Sigmoid colon (tissue), 4 donors: ENCODE results near the gene DCAKD.

ENCODE experiments used
- CTCF ChIP-seq, 4 experiments: fragments of 450-650 bp in 3 of 4; fragments of 200-600 bp in 1 of 4; IDR thresholded peaks; one replicate each; pipeline ENCODE4 v1.5.1; 2016 to 2019; ENCODE audit warnings: antibody characterized with exemption in 4 of 4, mild to moderate bottlenecking in 3 of 4, moderate library complexity in 2 of 4
- POLR2AphosphoS5 ChIP-seq, 4 donors: sonication (generic); formaldehyde crosslinking; IDR thresholded peaks; one replicate each; pipeline ENCODE4 v1.6.1; 2017; ENCODE audit warnings: antibody characterized with exemption in 4 of 4

GRCh38 chr17:45050481-45051059, 862 bp downstream of the DCAKD start:
- no peak for TF ChIP-seq CTCF (IDR thresholded peaks at IDR 0.05)
- no peak for TF ChIP-seq POLR2AphosphoS5 (IDR thresholded peaks at IDR 0.05)
